Measurements from ENCODE around the gene TPM1. TPM values are rescaled to one million over a fixed set of nuclear protein-coding genes. Genes with fewer than 3 reads are reported as not detected.

Gene TPM1
- polyA plus RNA-seq, 1 donor = 6,078 TPM

DNA sequence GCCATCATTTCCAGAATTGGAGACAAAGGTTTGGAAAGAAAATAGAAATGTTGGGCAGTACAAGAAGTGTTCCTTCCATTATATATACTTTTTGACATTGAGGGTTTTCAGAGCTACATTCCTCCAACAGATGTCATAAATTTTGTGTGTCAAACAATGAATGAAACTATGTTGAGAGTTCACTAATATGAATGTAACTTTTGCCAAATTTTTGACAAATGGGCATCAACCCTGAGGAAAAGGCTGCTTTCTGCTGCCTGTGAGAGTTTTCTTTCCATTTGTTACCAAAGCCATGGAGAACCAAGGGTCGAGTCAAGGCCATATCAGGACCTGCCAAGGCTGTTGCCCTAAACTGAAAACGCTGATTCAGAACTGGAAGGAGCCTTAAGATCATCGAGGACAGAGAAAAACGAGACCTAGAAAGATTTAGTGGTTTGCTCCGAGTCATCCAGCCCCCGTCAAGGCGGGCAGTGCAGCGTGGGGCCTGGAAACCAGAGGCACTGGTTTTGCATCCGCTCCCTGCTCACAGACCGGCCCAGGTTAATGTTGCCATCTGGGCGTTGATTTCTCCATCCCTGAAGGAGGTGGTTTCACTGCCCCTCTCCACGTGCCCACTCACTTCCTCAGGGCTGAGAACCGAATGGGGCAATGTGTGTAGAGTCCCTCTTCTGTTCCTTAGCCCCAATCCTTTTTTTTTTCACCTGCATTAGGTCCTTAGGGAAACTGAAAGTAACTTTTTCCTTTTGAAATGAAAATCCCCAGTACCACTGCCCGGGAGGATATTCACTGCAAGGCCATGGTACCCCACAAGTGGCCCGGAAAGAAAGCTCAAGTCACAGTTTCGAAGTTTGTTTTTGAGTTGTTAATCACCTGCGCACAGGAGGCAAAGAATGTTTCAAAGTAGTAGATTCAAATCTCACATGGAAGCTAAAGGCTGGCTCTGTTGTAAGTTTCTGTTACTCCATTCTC, 32.8 kb downstream of the TPM1 start:
- no peak for DNase-seq (ENCODE audit: low read depth)

DNA sequence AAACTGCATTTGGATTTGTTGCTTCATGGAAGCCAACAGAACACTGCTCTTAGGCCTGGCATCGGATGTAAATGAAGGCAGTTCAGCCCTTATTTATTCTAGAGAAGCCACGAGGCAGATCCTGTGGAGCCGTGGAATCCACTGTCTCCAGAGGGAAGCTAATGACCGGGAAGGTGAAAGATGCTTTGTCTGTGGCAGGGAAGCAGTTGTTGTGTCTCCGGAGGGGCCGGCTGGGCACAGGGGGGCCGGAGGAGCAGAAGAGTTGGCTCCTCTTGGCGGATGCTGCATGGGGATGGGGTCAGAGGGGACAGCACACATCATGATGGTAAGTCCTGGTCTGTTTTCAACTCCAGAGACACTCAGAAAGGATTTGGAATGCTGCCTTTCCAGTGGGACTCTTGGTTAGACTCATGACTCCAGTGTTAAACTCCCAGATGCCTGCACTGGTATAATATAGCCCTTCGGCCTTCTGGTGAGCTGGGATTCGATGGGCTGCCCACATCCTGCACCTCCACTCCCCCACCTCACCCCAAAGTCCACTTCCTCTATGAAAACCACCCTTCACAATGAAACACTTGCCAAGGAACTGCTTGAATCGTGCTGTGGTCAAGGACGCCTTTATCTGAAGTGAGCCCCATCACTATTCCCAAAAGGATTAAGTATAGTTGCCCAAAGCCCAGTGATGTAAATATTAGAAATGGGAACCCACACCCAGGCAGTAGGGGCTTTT, 33.6 kb downstream of the TPM1 start:
- DNase-seq (ENCODE audit: low read depth) = no peak

DNA sequence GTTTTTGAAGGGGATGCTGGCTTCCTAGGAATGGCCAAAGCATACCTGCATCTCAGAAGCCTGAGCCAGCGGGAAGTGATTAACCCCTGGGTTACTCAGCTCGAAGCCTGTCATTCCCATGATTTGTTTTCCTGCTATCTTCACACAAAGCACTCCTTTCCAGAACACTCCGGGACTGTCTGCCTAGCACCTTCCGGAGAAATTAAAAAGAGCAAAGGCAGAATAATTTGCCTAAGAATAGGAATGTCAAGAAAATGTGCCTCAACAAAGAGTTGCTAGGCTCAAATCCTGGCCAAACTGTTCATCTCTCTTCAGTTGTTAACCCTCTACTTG, 34.1 kb downstream of the TPM1 start:
- no peak for DNase-seq (ENCODE audit: low read depth)

DNA sequence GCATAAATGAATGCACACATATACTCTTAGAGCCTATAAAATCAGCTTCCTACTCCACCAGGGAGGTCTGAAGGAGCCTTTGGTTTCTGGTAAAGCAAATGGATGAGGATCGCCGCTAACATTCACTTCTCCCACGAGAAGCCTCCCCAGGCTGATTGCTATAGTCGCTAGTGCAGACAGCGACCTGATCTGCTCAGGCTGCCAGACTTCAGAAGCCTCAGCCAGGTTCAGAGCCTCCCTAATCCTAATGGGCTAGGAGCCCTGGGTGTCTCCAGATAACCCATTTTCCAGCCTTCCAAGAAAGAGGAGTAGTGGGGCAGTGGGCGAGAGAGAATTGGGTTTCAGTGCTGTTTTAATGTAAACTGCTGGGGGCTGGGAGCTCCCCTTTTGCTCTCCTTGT, 35.4 kb downstream of the TPM1 start:
- no peak for DNase-seq (ENCODE audit: low read depth)

DNA sequence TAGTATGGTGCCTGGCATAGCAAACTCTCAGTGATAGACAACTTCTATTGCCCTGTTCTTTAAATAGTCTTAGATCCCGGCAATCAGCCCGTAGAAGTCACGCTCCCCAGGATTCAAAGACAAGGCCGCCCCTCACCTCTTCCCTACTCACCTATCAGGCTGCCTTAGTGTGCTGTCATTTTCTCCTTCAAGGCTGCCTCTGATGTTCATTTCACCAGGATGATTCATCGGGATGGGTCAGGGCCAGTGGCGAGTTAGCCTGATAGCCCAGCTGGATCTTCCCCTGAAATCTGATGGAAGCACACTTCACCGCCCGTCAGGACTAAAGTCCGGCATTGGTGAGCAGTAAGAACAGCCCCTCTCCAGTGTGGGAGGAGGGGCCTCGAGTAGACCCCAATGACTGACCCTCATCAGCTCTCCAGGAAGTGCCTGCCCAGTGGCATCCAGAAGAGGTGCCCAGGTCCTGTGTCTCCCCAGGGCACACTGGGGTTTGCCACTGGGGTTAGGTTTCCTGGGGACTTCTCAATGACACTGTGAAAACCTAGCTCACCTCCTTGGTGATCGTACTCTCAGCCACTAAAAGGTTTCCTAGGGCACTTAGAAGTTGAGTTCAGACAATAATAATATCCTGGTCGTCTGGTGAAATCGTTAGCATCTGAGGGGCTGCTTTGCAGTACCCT, 37.5 kb downstream of the TPM1 start:
- no peak for DNase-seq (ENCODE audit: low read depth)

DNA sequence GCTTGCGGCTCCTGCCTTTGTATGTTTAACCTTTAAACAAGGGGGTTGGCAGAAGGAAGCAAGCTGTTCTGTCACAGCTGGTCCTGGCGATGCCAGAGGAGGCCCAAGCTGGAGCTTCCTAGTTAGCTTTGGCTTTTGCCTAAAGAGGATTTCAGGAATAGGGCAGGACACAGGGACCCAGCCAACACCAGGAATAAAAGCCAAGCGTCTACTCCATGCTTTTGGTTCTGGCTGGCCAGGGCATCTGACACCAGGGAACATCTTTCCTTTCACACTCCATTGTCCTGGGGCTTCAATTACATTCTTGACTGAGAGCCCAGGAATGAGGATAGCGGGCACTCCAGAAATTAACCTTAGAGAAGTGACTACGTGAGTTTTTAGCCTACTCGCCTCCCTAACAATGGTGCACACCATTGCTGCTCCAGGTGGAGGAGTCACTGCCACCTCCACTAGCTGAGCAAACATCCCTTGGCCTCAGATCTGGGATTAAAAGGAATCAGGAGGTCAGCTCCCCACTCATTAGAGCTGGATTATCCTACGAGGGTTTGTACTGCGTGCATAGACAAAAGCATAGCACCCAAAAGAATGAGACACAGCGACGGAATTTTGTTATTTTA, 38.2 kb downstream of the TPM1 start:
- DNase-seq (ENCODE audit: low read depth) = no peak

DNA sequence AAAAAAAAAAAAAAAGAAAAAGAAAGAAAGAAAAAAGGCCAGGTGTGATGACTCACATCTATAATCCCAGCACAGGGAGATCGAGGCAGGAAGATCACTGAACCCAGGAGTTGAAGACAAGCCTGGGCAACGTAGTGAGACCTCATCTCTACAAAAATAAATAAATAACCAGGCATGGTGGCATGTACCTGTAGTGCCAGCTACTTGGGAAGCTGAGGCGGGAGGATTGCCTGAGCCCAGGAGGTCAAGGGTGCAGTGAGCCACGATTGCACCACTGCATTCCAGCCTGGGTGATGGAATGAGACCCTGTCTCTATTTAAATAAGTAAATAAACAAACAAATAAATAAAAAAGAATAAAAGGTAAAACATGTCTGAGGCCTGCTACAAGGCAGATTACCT, 39.8 kb downstream of the TPM1 start:
- DNase-seq (ENCODE audit: low read depth) = no peak

DNA sequence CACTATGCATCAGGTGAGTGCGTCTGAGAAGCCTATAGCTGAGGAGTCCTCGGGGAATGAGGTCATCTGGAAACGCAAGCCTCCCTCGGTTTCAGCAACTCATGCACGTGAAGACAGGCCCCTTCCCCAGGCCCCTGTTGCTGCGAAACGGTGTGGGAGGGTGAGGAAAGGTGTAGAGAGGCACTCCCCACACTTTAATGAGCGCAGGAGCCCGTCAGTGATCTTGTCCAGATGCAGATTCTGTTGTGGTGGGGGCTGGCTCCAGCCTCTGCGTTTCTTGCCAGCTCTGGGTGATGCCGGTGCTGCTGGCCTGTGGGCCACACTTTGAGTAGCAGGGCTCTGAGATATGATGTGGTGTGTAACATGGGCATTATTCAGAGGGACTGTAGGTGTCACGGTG, 40.5 kb downstream of the TPM1 start:
- DNase-seq (ENCODE audit: low read depth) = no peak

DNA sequence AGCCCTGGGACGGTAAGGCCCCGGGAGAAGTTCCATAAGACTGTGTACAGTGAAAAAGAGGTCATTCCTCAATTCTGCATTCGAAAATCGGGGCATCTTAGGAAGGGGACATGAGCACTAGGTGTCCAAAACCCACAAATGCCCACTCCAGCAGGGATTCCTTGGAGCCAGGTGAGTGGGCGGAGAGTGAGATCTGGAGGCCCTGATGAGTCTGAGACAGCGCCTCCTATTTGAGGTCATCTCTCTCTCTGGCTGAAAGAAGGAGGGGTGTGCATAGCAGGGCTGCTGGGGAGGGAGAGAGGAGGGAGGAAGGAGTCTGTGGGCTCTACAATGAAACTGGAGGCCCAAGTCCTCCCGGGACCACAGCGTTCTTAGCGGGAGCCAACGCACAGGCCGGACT, 41.0 kb downstream of the TPM1 start:
- DNase-seq (ENCODE audit: low read depth) = no peak

DNA sequence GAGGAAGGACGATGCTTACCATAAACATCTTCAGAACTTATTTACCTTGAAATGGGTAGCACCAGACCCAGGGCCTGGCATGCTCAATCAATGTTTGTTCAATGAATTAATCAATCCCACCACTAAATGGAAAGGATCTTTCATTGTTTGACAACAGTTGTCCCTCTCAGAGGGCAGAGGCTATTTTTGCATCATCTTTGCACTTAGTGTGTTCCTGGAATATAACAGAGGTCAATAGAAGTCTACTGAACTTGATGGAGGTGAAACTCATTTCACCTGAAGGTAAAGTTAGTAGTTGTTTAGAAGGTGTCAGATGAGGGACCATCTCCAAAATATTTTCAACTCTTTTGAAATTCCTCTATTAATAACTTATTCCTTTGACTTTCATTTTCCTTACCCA, 42.3 kb downstream of the TPM1 start:
- no peak for DNase-seq (ENCODE audit: low read depth)

DNA sequence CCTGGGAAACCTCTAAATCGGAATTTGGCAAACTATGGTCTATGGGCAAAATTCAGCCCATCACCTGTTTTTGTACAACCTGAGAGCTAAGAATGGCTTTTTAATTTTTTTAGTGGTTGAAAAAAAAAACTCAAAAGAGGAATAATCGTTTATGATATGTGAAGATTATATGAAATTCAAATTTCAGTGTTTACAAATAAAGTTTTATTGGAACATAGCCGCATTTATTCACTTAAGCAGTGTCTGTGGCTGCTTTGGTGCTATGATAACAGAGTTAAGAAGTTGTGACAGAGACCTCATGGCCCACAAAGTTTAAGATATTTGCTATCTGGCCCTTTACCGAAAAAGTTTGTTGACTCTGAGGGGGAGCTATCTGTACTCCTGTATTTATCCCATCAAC, 42.7 kb downstream of the TPM1 start:
- no peak for DNase-seq (ENCODE audit: low read depth)

DNA sequence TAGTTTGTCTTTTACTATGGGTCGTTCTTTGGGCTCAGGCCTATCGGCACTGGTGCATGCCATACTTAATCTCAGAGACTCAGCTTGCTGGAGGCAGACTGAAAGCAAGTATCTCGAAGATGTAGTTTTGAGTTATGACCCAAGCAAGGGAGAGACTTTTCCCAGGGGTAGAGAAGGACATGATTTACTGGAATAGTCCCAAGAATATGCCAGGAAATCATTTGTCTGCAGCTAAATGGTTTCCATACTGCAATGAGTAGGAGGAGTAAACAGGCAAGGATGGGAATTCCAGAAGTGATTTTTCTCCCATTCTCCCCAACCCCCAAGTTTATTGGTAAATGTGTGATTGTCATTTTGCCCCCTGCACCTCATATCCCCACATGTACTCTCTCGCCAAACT, 43.7 kb downstream of the TPM1 start:
- DNase-seq (ENCODE audit: low read depth) = no peak

DNA sequence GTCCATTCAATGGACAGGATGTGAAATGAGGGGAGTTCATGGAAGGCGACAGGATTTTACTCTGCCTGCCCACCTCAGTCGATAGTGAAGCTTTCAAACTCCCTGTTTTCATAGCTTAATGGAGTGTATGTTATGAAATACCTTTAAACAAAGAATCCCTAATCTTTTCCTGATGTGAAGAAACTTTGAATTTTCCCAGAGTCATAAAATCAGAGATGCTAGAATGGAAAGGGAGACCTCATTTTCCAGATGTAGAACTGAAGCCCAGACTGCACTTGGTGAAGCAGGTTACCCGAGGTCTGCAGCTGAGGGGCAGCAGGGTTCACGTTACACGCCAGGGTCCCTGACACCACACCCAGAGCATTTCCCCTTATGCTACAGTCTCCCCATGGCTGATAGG, 44.4 kb downstream of the TPM1 start:
- no peak for DNase-seq (ENCODE audit: low read depth)

DNA sequence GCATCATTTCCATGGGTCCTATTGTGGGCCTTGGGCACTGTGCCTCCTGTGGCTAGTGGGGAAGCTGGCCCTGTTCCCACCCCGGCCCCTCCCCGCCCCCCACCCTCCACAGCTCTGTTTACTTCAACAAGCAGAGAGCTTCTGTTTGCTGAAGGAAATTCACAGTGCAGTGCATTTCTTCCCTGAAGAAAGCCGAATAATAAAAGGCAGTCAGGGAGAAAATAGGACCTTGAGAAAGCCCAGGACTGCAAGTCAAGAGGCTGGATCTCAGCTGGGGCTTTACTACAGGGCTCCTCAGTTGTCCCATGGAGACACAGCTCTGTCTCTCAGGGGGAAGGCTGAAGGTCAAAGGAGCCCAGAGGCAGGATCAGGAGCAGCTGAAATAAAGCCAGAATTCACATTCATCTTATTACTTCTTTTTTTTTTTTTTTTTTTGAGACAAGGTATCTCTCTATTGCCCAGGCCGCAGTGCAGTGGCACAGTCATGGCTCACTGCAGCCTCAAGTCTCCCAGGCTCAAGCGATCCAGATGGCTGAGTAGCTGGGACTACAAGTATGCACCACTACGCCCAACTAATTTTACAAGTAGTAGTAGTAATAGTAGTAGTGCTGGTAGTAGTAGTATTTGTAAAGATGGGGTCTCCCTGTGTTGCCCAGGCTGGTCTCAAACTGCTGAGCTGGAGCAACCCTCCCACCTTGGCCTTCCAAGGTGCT, 46.1 kb downstream of the TPM1 start:
- DNase-seq (ENCODE audit: low read depth) = no peak

DNA sequence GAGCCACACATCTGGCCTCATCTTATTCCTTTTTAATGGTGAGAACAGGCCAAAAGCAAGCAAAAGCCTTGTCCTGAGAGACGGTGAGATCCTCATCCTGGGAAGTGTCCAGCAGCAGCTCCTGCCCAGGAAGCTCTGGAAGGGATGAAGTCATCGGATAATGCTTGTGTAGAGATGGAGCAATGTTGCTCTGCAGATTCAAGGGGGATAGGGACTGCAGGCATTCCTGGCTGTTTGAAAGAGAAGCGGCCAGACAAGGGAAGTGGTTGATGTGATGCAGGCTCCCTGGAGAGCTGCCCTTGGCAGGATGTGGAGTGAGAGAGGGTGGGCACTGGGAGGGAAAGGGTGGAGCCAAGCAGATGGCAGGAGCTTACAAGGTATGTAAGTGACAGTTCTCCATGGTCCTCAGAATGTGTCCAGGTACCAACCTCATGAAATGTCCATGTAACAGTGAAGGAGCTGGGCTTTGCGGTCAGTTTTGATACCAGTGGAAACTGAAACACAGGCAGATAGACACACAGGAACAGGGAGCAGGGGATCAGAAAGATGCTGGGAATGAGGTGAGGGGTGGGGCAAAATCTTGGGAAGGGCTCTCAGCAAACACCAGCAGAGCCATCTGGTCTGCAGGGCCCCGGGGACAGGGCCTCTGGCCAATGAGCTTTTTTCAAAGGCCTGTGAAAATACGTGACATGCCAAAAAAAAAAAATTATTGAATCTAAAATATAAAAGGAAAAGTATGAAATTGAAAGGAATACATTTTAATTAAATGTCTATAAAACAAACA, 46.9 kb downstream of the TPM1 start:
- peak; percentile 80 for DNase-seq (ENCODE audit: low read depth)

DNA sequence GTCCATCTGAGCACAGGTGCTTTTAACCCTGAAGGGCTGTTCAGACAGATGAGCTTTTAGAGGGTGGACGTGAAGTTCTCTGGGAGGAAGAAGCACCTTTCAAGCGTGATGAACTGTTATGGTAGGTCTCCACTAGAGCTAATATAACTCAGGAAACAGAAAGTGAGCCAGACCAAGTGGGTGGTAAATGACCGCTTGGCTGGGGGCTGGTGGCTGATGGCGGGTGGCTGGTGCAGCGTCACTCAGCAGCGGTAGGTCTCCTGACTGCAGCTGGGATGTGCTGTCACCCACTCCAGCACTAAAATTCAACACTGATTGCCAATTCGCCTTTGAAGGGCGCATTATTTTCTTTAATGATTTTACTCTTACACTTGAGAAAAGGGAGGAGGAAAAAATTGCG, 47.9 kb downstream of the TPM1 start:
- DNase-seq (ENCODE audit: low read depth) = no peak

DNA sequence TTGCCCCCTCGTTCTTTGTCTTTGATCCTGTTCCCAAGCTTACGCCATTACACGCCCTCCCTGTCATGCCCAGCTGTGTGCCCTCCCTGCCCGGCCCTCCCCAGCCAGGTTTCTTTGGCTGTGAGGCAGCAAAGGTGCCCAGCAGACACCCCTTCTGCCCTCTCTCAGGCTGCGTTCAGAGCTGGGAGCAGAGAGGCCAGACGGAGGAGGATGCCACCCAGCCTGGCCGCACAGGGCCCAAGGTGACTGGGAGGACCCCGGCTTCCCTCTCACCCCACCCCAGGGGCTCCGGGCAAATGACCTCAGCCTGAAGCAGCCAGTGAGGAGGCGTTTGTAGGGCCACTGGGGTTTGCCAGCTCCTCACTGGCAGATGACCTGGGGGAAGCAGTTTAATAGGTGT, 48.3 kb downstream of the TPM1 start:
- DNase-seq (ENCODE audit: low read depth) = no peak

DNA sequence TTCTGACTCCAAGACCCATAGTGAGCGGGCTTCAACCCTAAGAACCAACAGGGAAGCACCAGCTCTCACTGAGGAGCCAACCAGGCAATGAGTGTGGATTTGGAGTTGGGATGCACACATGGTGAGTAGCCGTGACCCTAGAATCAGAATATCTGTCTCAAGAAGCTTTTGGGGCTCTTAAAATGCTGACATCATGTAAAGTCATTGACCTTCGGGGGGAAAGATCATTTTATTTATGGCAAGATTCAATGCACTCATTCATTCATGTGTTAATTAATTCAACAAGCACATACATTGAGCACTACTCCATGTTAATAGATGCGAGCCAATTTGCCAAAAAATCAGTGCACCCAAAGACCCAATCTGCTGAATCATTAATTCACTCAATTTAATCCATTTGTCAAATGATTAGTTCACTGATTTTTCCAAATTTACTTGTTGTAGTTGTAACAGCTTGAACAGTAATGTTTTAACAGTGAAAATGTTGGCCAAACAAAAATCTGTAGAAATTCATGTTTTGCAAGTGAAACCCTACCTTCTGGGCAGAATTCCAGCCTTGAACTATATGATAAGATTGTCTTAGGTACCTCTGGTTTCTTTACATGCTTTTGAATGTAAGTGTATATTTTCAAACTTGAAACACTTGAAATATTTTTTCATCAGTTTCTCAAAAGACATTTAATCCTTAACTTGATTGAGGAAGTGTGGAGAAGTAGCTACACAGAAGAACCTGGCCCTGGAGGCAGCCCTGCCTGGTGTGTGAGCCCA, 49.3 kb downstream of the TPM1 start:
- DNase-seq (ENCODE audit: low read depth) = no peak

DNA sequence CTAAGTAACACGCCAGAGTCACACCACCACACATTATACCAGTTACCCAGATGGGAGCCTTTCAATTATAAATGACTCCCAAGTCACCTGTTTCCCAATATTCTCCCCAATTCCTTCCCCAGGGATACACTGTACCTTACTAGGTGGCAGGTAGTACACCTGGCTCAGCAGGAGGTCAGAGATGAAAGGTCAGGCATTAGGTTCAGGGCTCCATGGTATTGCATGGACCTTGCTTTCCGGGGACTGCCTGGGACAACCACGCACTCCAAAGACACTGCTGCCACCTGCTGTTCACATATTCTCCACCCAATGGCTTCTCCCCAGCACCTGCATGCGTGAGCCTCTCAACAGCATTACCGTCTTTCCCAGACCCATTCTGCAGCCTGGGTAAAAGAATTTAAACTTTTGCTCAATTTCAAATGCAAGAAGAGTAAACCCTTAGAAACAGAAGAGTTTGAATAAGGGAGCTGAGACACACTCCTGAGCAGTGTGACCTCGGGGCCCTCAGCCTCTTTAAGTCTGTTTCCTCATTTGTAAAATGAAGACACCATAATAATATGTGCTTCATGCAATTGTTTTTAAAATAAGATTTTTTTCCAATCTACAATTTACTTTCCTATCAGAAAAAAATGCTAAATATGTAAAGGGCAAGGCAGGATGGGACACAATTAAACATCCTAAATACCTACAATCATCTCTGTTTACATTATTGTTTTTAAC, 51.1 kb downstream of the TPM1 start:
- peak; percentile 58 for DNase-seq (ENCODE audit: low read depth)
